GM10248 (cell line): Measurements from ENCODE around the gene GLRX2.

ENCODE experiments used
- CTCF ChIA-PET: fragments of 300-600 bp; sonication (Branson Sonifier 250); formaldehyde crosslinking; extraction: SDS; loops from one replicate; lab custom pipeline; 2021; ENCODE audit warnings: antibody characterized with exemption; lab: Yijun Ruan, JAX
- POLR2A ChIA-PET: fragments of 350-650 bp; sonication (Branson Sonifier 250); formaldehyde crosslinking; extraction: SDS; loops from one replicate; lab custom pipeline; 2020; ENCODE audit warnings: antibody characterized with exemption; lab: Yijun Ruan, JAX
- DNase-seq: peaks from one replicate; pipeline ENCODE4 v3.0.0; 2012; ENCODE audit errors: extremely low spot score
- CTCF ChIP-seq: IDR thresholded peaks from 2 replicates; pipeline ENCODE4 v1.5.1; 2012; ENCODE audit warnings: mild to moderate bottlenecking, low read depth; ENCODE audit errors: extremely low read depth, missing control alignments, control extremely low read depth

GLRX2 gene

GRCh38 chr1:193090865-193091264, 14.3 kb downstream of the GLRX2 start:
- DNase-seq, result no peak
- ChIA-PET POLR2A (no interaction called here), CTCF (no interaction called here)

GRCh38 chr1:193087893-193088292, 17.3 kb downstream of the GLRX2 start:
- POLR2A ChIA-PET, result no interaction called here
- CTCF ChIA-PET, result interaction anchor here (0.8 to 1.2 kb wide), 3 partner anchors 13 to 44 kb away, joined by 3 to 4 read pairs (median 3); partner anchors contain the start of gene CDC73
- no peak for DNase-seq
- TF ChIP-seq CTCF, result no peak

More at GRCh38 chr1:193090865-193091264, 14.3 kb downstream of the GLRX2 start:
- TF ChIP-seq CTCF, result no peak

- no peak for TF ChIP-seq CTCF
- CTCF ChIA-PET, result interaction anchor here (1.2 kb wide), 1 partner anchor 24 kb away, joined by 3 read pairs; no protein-coding TSS in a partner anchor
- POLR2A ChIA-PET, result no interaction called here
- DNase-seq, result no peak
These were observed 18.9 kb downstream of the GLRX2 start for GRCh38 chr1:193086342-193086741.

GRCh38 chr1:193085263-193085662, 20.0 kb downstream of the GLRX2 start:
- ChIA-PET CTCF (interaction anchor here (1.1 to 1.8 kb wide), 5 partner anchors 9 to 37 kb away, joined by 4 to 5 read pairs (median 4); partner anchors contain the start of genes CDC73, RO60 and UCHL5), POLR2A (interaction anchor here (0.6 kb wide), 1 partner anchor 10 kb away, joined by 6 read pairs; no protein-coding TSS in a partner anchor)
- no peak for DNase-seq
- no peak for TF ChIP-seq CTCF

- peak; percentile 21 for DNase-seq
- POLR2A ChIA-PET, result no interaction called here
- CTCF ChIA-PET, result interaction anchor here (1.0 to 1.9 kb wide), 5 partner anchors 11 to 38 kb away, joined by 3 to 5 read pairs (median 4); partner anchors contain the start of genes CDC73, GLRX2, RO60 and UCHL5
- TF ChIP-seq CTCF, result no peak
These were observed 21.7 kb downstream of the GLRX2 start for GRCh38 chr1:193083365-193084088.

- no peak for TF ChIP-seq CTCF
- POLR2A ChIA-PET, result no interaction called here
- CTCF ChIA-PET, result interaction anchor here (1.3 kb wide), 1 partner anchor 9 kb away, joined by 4 read pairs; no protein-coding TSS in a partner anchor
- no peak for DNase-seq
These were observed 26.0 kb downstream of the GLRX2 start for GRCh38 chr1:193079187-193079586.
